Upper lobe of right lung (tissue), 1 donor: Measurements from ENCODE around the gene SLC49A3. TPM values are rescaled to one million over a fixed set of nuclear protein-coding genes. Genes with fewer than 3 reads are reported as not detected.
"Not testable (repeated sequence)": the region's sequence is repeated elsewhere in the genome, so short reads cannot be mapped to it uniquely, and the experiment has no call there.

Experiments used
- ATAC-seq: fragments of 200-7000 bp; cut with Tn5 transposase; one replicate; pipeline ENCODE4 v1.9.1; 2020; ENCODE audit warnings: mild to moderate bottlenecking, moderate library complexity
- DNase-seq: peaks from one replicate; pipeline ENCODE4 v3.0.0-alpha.2; 2020
- H3K27ac ChIP-seq: fragments of 200-600 bp; one replicate; pipeline ENCODE4 v1.8.0; 2022
- H3K27me3 ChIP-seq: fragments of 200-600 bp; one replicate; pipeline ENCODE4 v1.8.0; 2022; ENCODE audit warnings: mild to moderate bottlenecking
- H3K36me3 ChIP-seq: fragments of 200-600 bp; one replicate; pipeline ENCODE4 v1.8.0; 2022
- H3K4me1 ChIP-seq: fragments of 200-600 bp; one replicate; pipeline ENCODE4 v1.8.0; 2022
- H3K4me3 ChIP-seq: fragments of 200-600 bp; one replicate; pipeline ENCODE4 v1.8.0; 2022; ENCODE audit warnings: mild to moderate bottlenecking
- H3K9me3 ChIP-seq: fragments of 200-600 bp; one replicate; pipeline ENCODE4 v1.8.0; 2022
- intact Hi-C: fragments of 100-400 bp; cut with DNase I; formaldehyde crosslinking; loops from one replicate; pipeline ENCODE4 v1.11.0; 2022
- total RNA-seq: library from RNA; stranded (reverse); fragmentation: NEBNext Ultra II Directional; extraction: Animal tissue kit (Norgen Biotek cat#: 25700); gene quantifications from one replicate; pipeline ENCODE4 v1.2.1, GENCODE V29; 2021
- TF ChIP-seq, protein P1 (sequence below): fragments of 200-600 bp; IDR thresholded peaks from one replicate; pipeline ENCODE4 v1.8.0; 2022; ENCODE audit warnings: antibody characterized with exemption
- donor health status: DM: no; HTN: yes; CAD: no; lungs with severe emphysema.

SLC49A3 gene
- total RNA-seq, 1 donor from 2014 or later: 32.9 TPM

DNA sequence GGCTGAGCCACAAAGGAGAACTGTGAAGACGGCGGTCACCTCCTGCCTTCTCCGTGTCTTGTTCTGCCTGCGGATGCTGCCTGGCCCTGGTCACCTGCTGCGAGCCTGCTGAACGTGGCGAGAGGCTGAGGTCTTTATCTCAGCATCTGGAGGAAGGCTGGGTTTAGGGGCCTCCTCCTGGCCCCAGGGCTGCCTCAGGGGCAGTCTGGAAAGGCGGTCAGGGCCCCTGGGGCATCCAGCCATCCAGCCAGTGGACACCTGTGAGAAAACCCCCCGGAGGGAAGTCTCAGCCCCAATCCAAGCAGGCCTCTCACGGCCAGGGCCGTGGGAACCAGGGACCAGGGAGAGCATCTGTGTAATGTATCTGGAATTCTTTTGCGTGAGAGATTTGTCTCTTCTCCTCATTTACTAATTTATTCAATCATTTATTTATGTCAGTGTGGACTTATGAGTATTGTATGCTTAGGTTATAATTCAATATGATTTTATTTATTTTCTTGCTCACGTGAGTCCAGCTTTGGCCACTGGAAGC is 52.3 kb downstream of the SLC49A3 start:
- ATAC-seq (no peak), DNase-seq (no peak)
- Histone ChIP-seq H3K27ac (no peak overlapping the region), H3K4me3 (no peak overlapping the region), H3K9me3 (no peaks in the 10 kb centered on the region), H3K36me3 (no peaks in the 10 kb centered on the region), H3K4me1 (no peaks in the 10 kb centered on the region), H3K27me3 (no peaks in the 10 kb centered on the region)
- intact Hi-C loops: no loop called here
- TF ChIP-seq, protein P1, sequence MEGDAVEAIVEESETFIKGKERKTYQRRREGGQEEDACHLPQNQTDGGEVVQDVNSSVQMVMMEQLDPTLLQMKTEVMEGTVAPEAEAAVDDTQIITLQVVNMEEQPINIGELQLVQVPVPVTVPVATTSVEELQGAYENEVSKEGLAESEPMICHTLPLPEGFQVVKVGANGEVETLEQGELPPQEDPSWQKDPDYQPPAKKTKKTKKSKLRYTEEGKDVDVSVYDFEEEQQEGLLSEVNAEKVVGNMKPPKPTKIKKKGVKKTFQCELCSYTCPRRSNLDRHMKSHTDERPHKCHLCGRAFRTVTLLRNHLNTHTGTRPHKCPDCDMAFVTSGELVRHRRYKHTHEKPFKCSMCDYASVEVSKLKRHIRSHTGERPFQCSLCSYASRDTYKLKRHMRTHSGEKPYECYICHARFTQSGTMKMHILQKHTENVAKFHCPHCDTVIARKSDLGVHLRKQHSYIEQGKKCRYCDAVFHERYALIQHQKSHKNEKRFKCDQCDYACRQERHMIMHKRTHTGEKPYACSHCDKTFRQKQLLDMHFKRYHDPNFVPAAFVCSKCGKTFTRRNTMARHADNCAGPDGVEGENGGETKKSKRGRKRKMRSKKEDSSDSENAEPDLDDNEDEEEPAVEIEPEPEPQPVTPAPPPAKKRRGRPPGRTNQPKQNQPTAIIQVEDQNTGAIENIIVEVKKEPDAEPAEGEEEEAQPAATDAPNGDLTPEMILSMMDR: no peak

GRCh38 chr4:635851-636627 is 52.9 kb downstream of the SLC49A3 start:
- H3K36me3 ChIP-seq: no peaks in the 10 kb centered on the region
- no peak for DNase-seq
- TF ChIP-seq, protein P1: no peak
- H3K4me1 ChIP-seq: no peaks in the 10 kb centered on the region
- no peak overlapping the region for H3K27ac ChIP-seq
- intact Hi-C loops: no loop called here
- peak; percentile 3 for ATAC-seq
- no peaks in the 10 kb centered on the region for H3K9me3 ChIP-seq
- H3K27me3 ChIP-seq: no peaks in the 10 kb centered on the region
- no peak overlapping the region for H3K4me3 ChIP-seq

DNA sequence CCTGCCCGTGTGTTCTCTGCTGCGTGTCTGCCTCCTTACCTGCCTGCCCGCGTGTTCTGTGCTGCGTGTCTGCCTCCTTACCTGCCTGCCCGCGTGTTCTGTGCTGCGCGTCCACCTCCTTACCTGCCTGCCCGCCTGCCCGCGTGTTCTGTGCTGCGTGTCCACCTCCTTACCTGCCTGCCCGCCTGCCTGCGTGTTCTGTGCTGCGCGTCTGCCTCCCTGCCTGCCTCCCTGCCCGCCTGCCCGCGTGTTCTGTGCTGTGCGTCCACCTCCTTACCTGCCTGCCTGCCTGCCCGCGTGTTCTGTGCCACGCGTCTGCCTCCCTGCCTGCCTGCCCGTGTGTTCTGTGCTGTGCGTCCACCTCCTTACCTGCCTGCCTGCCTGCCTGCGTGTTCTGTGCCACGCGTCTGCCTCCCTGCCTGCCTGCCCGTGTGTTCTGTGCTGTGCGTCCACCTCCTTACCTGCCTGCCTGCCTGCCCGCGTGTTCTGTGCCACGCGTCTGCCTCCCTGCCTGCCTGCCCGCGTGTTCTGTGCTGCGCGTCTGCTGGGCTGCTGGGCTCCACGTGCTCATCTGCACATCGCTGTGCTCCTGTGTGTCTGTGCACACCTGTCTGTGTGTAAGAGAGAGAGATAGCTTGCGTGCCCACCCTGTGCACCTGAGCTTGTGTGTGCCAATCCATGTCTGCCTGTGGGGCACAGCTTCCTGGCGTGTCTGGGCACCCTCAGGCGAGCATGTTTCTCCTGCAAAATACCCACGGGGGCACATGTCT is 53.7 kb downstream of the SLC49A3 start:
- DNase-seq, ATAC-seq, intact Hi-C loops: not testable (repeated sequence)

GRCh38 chr4:634599-634985 is 54.4 kb downstream of the SLC49A3 start:
- Histone ChIP-seq H3K27ac (no peak overlapping the region), H3K27me3 (peaks cover 6% of the 10 kb centered on the region), H3K36me3 (no peaks in the 10 kb centered on the region), H3K9me3 (no peaks in the 10 kb centered on the region), H3K4me1 (no peaks in the 10 kb centered on the region), H3K4me3 (no peak overlapping the region)
- TF ChIP-seq, protein P1: no peak
- intact Hi-C loops: no loop called here
- ATAC-seq (no peak), DNase-seq (no peak)

More for the DNA sequence above, 53.7 kb downstream of the SLC49A3 start:
- not testable (repeated sequence) for H3K27me3 ChIP-seq, H3K36me3 ChIP-seq, H3K27ac ChIP-seq, H3K4me3 ChIP-seq, H3K4me1 ChIP-seq, H3K9me3 ChIP-seq

- no peaks in the 10 kb centered on the region for H3K36me3 ChIP-seq
- peaks cover 6% of the 10 kb centered on the region for H3K27me3 ChIP-seq
- intact Hi-C loops: no loop called here
- TF ChIP-seq, protein P1: no peak
- DNase-seq (peak; percentile 57), ATAC-seq (peak; percentile 9)
- no peaks in the 10 kb centered on the region for H3K9me3 ChIP-seq
- no peaks in the 10 kb centered on the region for H3K4me1 ChIP-seq
- H3K4me3 ChIP-seq: no peak overlapping the region
- no peak overlapping the region for H3K27ac ChIP-seq
Measured at GRCh38 chr4:633976-634598, 54.9 kb downstream of the SLC49A3 start.
